Neural progenitor cell (in vitro differentiated cells): ENCODE results near the gene NT5DC1. TPM values are rescaled to one million over a fixed set of nuclear protein-coding genes. Genes with fewer than 3 reads are reported as not detected.
A peak's percentile ranks its signal among the peaks of the same experiment; 100 is the strongest.

Experiments used
- DNase-seq: peaks from one replicate; pipeline ENCODE4 v3.0.0-alpha.2; 2016; ENCODE audit warnings: low spot score
- H2AFZ ChIP-seq: fragments of 200-600 bp; sonication (generic); replicated peaks from 2 replicates; pipeline ENCODE4 v1.6.1; 2016; ENCODE audit warnings: antibody characterized with exemption
- H3F3A ChIP-seq: fragments of 200-600 bp; sonication (generic); 2 replicates; pipeline ENCODE4 v1.6.1; 2016; ENCODE audit warnings: antibody characterized with exemption, low read depth
- H3K27ac ChIP-seq: fragments of 200-600 bp; sonication (generic); 2 replicates; pipeline ENCODE4 v1.5.1; 2016; ENCODE audit warnings: mild to moderate bottlenecking
- H3K27me3 ChIP-seq: fragments of 200-600 bp; sonication (generic); 2 replicates; pipeline ENCODE4 v1.6.1; 2016; ENCODE audit warnings: mild to moderate bottlenecking, moderate library complexity
- H3K36me3 ChIP-seq: fragments of 200-600 bp; sonication (generic); 2 replicates; pipeline ENCODE4 v1.5.1; 2016
- H3K4me1 ChIP-seq: fragments of 200-600 bp; sonication (generic); 2 replicates; pipeline ENCODE4 v1.6.1; 2016; ENCODE audit warnings: mixed run types
- H3K4me2 ChIP-seq: fragments of 200-600 bp; sonication (generic); 2 replicates; pipeline ENCODE4 v1.6.1; 2016
- H3K4me3 ChIP-seq: fragments of 200-600 bp; sonication (generic); 2 replicates; pipeline ENCODE4 v1.5.1; 2016
- H3K79me2 ChIP-seq: fragments of 200-600 bp; sonication (generic); 2 replicates; pipeline ENCODE4 v1.6.1; 2016; ENCODE audit warnings: low read depth
- H3K9ac ChIP-seq: fragments of 200-600 bp; sonication (generic); 2 replicates; pipeline ENCODE4 v1.6.1; 2016
- H3K9me3 ChIP-seq: fragments of 200-600 bp; sonication (generic); 2 replicates; pipeline ENCODE4 v1.5.1; 2016; ENCODE audit warnings: low read depth
- H4K20me1 ChIP-seq: fragments of 200-600 bp; sonication (generic); 2 replicates; pipeline ENCODE4 v1.6.1; 2016; ENCODE audit warnings: low read depth
- H3K27ac Mint-ChIP-seq: 3 replicates; pipeline ENCODE4 v1.8.0; 2021; ENCODE audit warnings: mixed read lengths
- H3K27me3 Mint-ChIP-seq: 2 replicates; pipeline ENCODE4 v1.8.0; 2022; ENCODE audit warnings: low read depth, mild to moderate bottlenecking, inconsistent platforms, moderate library complexity, mixed read lengths; ENCODE audit not compliant: insufficient read depth
- H3K36me3 Mint-ChIP-seq: 3 replicates; pipeline ENCODE4 v1.8.0; 2021; ENCODE audit warnings: mixed read lengths
- H3K4me1 Mint-ChIP-seq: 3 replicates; pipeline ENCODE4 v1.8.0; 2021; ENCODE audit warnings: mixed read lengths
- H3K4me3 Mint-ChIP-seq: 3 replicates; pipeline ENCODE4 v1.8.0; 2021; ENCODE audit warnings: mild to moderate bottlenecking, moderate library complexity, mixed read lengths
- H3K9me3 Mint-ChIP-seq: 3 replicates; pipeline ENCODE4 v1.8.0; 2020; ENCODE audit warnings: mixed read lengths
- CTCF ChIP-seq: fragments of 200-600 bp; sonication (generic); IDR thresholded peaks from 2 replicates; pipeline ENCODE4 v1.5.1; 2017; ENCODE audit warnings: antibody characterized with exemption, mild to moderate bottlenecking
- EZH2 ChIP-seq: fragments of 200-600 bp; sonication (generic); IDR thresholded peaks from 2 replicates; pipeline ENCODE4 v1.6.1; 2017; ENCODE audit warnings: antibody characterized with exemption, mild to moderate bottlenecking, moderate library complexity
- EZH2phosphoT487 ChIP-seq: fragments of 200-600 bp; sonication (generic); IDR thresholded peaks from 2 replicates; pipeline ENCODE4 v1.6.1; 2017; ENCODE audit warnings: antibody characterized with exemption
- total RNA-seq: library from RNA; depleted of rRNA; stranded (reverse); fragments of >200 nt; gene quantifications from 2 replicates; pipeline ENCODE4 v1.2.3, GENCODE V29; 2015; ENCODE audit warnings: low replicate concordance

Gene NT5DC1
- total RNA-seq, 1 donor from 2014 or later = 19.3 TPM

- Histone ChIP-seq H3K4me1 (no peaks in the 10 kb centered on the region), H3K27ac (no peak overlapping the region), H3K27me3 (no peaks in the 10 kb centered on the region), H2AFZ (no peak overlapping the region), H3K79me2 (no peaks in the 10 kb centered on the region), H4K20me1 (no peaks in the 10 kb centered on the region), H3K4me2 (no peak overlapping the region), H3F3A (no peaks in the 10 kb centered on the region), H3K4me3 (no peak overlapping the region), H3K9me3 (no peaks in the 10 kb centered on the region), H3K36me3 (no peaks in the 10 kb centered on the region), H3K9ac (no peak overlapping the region)
- Mint-ChIP-seq H3K9me3 (no peaks in the 10 kb centered on the region), H3K27me3 (no peaks in the 10 kb centered on the region), H3K36me3 (no peaks in the 10 kb centered on the region), H3K4me3 (no peak overlapping the region), H3K4me1 (peaks cover 2% of the 10 kb centered on the region), H3K27ac (no peak overlapping the region)
- no peak for DNase-seq
- TF ChIP-seq EZH2phosphoT487 (no peak), CTCF (no peak)
Measured at GRCh38 chr6:116073765-116074440, 26.8 kb upstream of the NT5DC1 start.

- no peaks in the 10 kb centered on the region for H3K4me1 Mint-ChIP-seq
Measured at GRCh38 chr6:116074732-116075390, 25.8 kb upstream of the NT5DC1 start.

GRCh38 chr6:116078522-116078921 lies 22.1 kb upstream of the NT5DC1 start:
- no peak overlapping the region for H3K9ac ChIP-seq
- Mint-ChIP-seq H3K9me3 (no peaks in the 10 kb centered on the region), H3K36me3 (no peaks in the 10 kb centered on the region), H3K27me3 (no peaks in the 10 kb centered on the region), H3K4me3 (no peak overlapping the region), H3K4me1 (no peaks in the 10 kb centered on the region), H3K27ac (no peak overlapping the region)
- no peak overlapping the region for H2AFZ ChIP-seq
- H3K79me2 ChIP-seq = no peaks in the 10 kb centered on the region
- no peaks in the 10 kb centered on the region for H3K9me3 ChIP-seq
- no peaks in the 10 kb centered on the region for H3K36me3 ChIP-seq
- TF ChIP-seq CTCF = peak; percentile 20
- no peak for TF ChIP-seq EZH2
- H3F3A ChIP-seq = no peaks in the 10 kb centered on the region
- H4K20me1 ChIP-seq = no peaks in the 10 kb centered on the region
- no peak for DNase-seq
- H3K4me1 ChIP-seq = no peaks in the 10 kb centered on the region
- no peaks in the 10 kb centered on the region for H3K27me3 ChIP-seq
- no peak overlapping the region for H3K27ac ChIP-seq
- no peak overlapping the region for H3K4me2 ChIP-seq
- H3K4me3 ChIP-seq = no peak overlapping the region

More at GRCh38 chr6:116074732-116075390, 25.8 kb upstream of the NT5DC1 start:
- H3K27me3 ChIP-seq = no peaks in the 10 kb centered on the region
- no peak overlapping the region for H3K27ac Mint-ChIP-seq
- H3K36me3 ChIP-seq = no peaks in the 10 kb centered on the region
- no peaks in the 10 kb centered on the region for H3K9me3 ChIP-seq
- no peak overlapping the region for H2AFZ ChIP-seq
- no peak overlapping the region for H3K27ac ChIP-seq
- no peak overlapping the region for H3K9ac ChIP-seq
- DNase-seq = no peak
- no peak overlapping the region for H3K4me3 ChIP-seq
- no peaks in the 10 kb centered on the region for H4K20me1 ChIP-seq
- H3K4me1 ChIP-seq = no peaks in the 10 kb centered on the region
- no peaks in the 10 kb centered on the region for H3F3A ChIP-seq
- no peak overlapping the region for H3K4me2 ChIP-seq
- no peak overlapping the region for H3K4me3 Mint-ChIP-seq
- H3K9me3 Mint-ChIP-seq = no peaks in the 10 kb centered on the region
- TF ChIP-seq CTCF (no peak), EZH2phosphoT487 (no peak), EZH2 (no peak)
- no peaks in the 10 kb centered on the region for H3K36me3 Mint-ChIP-seq
- no peaks in the 10 kb centered on the region for H3K79me2 ChIP-seq
- no peaks in the 10 kb centered on the region for H3K27me3 Mint-ChIP-seq
